Measurements from ENCODE around the gene OTULINL.
A peak's percentile ranks its signal among the peaks of the same experiment; 100 is the strongest.
"Not testable (repeated sequence)": the region's sequence is repeated elsewhere in the genome, so short reads cannot be mapped to it uniquely, and the experiment has no call there.

OTULINL gene

GRCh38 chr5:14581106-14581890, at the start of gene OTULINL:
Gene OTULINL, plus strand, starts transcription at chr5:14581792. Its CDS starts 103 bp downstream, at chr5:14581895.
- DNase-seq: no peak

DNA sequence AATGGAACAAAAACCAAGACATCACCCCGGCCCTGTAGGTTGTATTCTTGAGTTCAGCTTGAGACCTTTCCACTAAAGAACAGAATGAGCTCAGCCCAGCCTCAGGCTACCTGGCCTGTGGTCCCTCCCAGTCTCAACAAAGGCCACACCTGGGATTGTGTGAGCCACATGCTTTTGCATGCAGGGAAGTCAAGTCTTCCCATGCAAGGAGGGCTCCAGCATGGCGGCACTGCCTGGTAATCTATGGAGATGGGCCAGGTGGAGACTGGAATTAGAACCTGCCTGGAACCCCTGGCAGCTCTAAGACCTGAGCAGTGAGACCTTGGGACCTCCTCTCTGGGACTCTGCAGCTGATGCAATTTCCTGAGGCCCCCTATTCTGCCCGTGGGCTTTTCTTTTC, 49.4 kb upstream of the OTULINL start:
- DNase-seq: no peak

- no peak for DNase-seq
These were observed 46.8 kb upstream of the OTULINL start for GRCh38 chr5:14534773-14535172.

- DNase-seq: no peak
These were observed 36.3 kb upstream of the OTULINL start for GRCh38 chr5:14545308-14545707.

- DNase-seq: no peak
These were observed 35.7 kb upstream of the OTULINL start for GRCh38 chr5:14545862-14546261.

DNA sequence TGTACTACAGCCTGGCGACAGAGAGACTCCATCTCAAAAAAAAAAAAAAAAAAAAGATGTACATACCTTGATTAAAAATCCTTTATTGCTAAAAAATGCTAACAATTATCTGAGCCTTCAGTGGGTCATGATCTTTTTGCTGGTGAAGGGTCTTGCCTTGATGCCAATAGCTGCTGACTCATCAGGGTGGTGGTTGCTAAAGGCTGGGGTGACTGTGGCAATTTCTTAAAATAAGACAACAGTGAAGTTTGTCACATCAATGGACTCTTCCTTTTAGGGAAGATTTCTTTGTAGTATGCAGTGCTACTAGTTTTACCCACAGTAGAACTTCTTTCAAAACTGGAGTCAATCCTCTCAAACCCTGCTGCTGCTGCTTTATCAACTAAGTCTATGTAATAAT, 33.9 kb upstream of the OTULINL start:
- DNase-seq: no peak

GRCh38 chr5:14551211-14551610, 30.4 kb upstream of the OTULINL start:
- DNase-seq: no peak

GRCh38 chr5:14552017-14552416, 29.6 kb upstream of the OTULINL start:
- no peak for DNase-seq

GRCh38 chr5:14554288-14554687, 27.3 kb upstream of the OTULINL start:
- not testable (repeated sequence) for DNase-seq

DNA sequence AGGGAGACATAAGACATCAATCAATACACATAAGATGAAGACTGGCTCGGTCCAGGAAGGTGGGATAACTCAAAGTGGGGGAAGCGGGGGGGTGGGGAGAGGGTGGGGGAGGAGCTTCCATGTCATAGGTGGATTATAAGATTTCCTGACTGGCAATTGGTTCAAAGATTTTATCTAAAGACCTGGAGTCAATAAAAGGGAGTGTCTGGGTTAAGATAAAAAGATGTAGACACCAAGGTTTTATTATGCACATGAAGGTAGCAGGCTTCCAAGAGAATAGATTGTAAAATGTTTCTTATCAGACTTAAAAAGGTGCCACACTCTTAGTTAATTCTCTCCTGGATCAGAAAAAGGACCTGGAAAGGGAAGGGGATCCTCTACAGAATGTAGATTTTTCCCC, 25.6 kb upstream of the OTULINL start:
- no peak for DNase-seq

- DNase-seq: no peak
These were observed 24.3 kb upstream of the OTULINL start for GRCh38 chr5:14557203-14557770.

DNA sequence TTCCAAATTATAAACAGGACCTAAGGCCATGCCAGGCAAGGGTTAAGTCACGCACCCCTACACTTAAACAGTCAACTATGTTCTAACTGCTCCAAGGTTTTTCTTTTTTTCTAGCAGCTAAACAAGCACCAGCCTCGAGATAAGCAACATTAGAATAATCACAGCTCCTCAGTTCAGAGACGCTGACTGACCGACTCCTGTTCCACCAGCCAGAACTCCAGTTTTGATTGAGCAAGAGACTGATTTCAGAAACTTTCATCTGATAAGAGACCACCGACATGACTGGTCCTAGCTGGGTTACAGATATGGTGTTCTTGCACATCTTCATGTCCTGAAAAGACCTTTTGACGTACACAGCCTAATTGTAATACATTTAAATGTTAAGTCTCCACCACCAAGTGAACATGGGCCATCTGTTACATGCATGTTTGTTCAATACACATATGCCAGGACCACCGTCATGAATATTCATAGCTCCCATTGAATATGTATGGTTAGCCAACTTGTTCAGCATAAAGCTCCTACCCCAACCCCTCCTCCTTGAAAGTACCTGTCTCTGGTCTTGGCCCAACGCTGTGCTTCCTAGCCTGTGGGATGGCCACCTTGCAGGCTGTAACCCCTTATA, 23.7 kb upstream of the OTULINL start:
- no peak for DNase-seq

DNA sequence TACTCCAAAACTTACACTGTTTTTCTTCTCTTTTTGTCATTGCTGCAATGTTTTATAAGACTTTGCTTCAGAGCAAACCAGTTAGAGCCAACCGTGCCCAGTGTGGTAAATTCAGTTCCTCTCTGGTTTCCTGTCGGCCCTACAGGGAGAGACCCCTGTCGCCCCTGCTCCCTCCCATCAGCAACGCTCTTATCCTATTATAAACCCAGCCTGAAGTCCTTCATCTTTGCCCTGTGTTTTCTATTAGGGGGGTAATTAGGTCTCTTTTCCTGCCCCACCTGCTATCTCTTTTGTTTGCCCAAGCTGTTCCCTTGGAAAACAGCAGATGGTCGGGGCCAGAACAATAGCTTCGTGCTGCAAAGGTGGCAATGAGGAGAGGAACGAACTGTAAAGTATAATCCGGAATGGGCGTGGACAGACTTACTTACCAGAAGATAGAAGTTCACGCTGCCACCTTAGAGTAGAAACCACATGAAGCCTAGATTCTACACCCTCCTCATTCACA, 21.4 kb upstream of the OTULINL start:
- no peak for DNase-seq

GRCh38 chr5:14561741-14562140, 19.9 kb upstream of the OTULINL start:
- DNase-seq: no peak

GRCh38 chr5:14568333-14568732, 13.3 kb upstream of the OTULINL start:
- no peak for DNase-seq

GRCh38 chr5:14569948-14570691, 11.5 kb upstream of the OTULINL start:
- no peak for DNase-seq

DNA sequence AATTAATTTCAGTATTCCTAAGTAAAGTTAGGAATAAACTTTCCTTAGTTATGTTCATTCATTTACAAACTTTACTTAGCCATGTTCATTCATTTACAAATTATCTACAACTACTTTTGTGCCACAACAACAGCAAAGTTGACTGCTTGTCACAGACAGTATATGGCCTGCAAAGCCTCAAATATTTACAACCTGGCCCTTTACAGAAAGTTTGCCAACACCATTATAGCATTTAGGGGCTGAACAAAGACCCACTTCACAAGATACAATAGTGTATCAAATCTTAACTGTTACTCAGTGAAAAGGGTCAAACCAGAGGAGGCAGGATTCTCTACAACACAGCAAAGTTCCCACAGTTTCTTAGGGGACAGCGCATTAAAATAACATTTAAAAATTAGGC, 9.7 kb upstream of the OTULINL start:
- DNase-seq: no peak

GRCh38 chr5:14572385-14572784, 9.2 kb upstream of the OTULINL start:
- no peak for DNase-seq

DNA sequence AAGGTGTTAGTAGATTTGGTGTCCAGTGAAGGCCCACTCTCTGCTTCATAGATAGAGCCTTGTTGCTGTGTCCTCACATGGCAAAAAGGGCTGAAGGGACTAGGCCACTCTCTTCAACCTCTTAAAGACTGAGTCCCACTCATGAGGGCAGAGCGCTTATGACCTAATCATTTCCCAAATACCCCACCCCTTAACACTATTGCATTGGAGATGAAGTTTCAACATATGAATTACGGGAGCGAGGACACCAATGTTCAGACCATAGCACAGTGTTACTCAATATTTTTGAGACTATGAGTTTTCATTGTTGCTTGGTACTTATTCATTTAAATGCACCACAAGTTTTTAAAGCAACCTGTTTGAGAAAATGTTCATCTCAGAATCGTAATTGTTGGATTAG, 8.8 kb upstream of the OTULINL start:
- DNase-seq: no peak

- no peak for DNase-seq
These were observed 7.5 kb upstream of the OTULINL start for GRCh38 chr5:14574096-14574495.

DNA sequence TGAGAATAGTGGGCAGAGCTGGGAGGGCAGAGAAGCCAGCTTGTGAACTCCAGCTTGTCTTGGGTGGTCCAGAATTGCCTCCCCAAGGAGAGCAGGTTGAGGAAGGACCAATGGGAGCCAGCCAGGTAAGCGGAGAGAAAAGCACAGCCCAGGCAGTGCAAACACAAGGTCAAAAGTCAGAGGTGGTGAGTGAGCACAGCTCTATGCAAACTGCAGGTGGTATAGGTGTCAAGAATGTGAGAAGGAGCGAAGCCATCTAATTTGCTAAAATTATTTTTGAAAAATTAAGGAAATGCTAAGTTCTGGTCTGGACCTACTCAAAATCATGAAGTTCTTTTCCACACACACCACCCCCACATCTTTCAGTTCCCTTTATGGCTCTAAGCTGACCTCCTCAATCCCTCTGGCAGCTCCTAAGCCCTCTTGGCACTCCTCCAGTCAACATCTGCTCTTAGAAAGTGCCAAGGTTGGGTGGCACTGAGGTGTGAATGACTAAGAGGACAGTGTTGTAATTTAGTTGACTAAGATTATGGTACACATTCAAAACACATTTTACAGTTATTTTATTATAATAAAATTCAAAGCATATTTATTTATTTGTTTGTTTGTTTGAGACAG, 6.6 kb upstream of the OTULINL start:
- DNase-seq: peak; percentile 54

DNA sequence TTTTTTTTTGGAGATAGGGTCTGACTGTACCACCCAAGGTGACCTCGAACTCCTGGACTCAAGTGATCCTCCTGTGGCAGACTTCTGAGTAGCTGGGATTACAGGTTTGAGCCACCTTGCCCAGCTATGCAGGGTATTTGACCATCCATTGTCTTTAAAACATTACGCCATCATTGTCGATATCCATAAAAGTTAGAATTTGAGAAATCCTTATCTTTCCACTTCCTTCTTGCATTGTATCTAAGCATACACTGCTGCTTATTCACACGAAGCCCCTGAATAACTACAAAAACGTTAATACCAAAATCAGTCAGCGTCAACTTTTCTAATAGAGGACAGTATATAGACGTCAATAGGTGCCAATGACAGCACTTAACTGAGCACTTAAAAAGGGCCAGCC, 5.4 kb upstream of the OTULINL start:
- DNase-seq: no peak
